DMS114 treated with DMSO at 0.1 percent for 48 hours (cell line): Measurements from ENCODE around the gene DDIAS.
"Not testable (repeated sequence)": the region's sequence is repeated elsewhere in the genome, so short reads cannot be mapped to it uniquely, and the experiment has no call there.

ENCODE experiments used
- DNase-seq: peaks from one replicate; lab custom pipeline; 2025; ENCODE audit not compliant: unreplicated experiment; lab: John Stamatoyannopoulos, UW

DDIAS gene

GRCh38 chr11:82920227-82920626 lies 18.7 kb downstream of the DDIAS start:
- DNase-seq = not testable (repeated sequence)

GRCh38 chr11:82922396-82923173 lies 21.0 kb downstream of the DDIAS start:
- DNase-seq = not testable (repeated sequence)

GRCh38 chr11:82924522-82925224 lies 23.1 kb downstream of the DDIAS start:
- no peak for DNase-seq

DNA sequence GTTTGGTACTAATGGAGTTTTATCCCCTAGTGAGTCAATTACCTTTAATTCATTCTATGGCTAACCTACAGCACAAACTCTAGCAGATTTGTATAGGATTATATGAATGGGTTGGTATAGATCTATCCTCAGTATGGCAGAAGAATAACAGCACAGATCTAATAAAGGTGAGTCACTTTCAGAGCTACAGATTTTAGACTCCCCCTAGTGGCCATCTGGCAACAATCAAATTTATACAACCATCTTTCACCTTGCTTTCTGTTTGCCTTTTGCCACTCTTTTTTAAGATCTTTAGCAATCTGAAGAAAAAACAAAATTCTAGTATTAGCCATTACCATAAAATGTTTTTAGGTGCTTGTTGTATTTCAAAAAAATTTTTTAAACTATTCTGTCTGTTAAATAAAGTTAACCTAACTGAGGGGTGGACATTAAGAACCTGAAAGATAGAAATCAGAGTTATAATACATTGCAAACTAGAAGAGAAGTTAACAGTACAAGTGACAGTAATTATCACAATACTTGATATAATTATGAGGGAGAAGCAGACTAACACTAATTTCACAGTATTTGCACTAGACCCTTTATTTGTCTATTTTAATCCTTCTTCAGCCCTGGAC lies 25.8 kb downstream of the DDIAS start:
- peak; percentile 36 for DNase-seq

DNA sequence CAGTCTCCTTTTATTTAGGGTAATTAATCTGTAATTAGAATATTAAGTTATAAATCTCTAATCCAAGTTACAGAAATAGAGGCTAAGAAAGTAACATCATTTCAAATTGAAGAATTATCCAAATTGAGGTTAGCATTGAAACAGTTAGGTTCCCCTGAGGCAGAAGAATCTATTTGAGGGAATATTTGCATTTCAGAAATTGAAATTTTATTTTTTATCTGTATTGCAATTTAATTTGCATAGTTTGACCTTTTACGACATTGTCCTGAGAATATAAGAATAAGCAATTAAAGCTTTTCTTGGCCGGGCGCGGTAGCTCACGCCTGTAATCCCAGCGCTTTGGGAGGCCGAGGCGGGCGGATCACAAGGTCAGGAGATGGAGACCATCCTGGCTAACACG lies 27.6 kb downstream of the DDIAS start:
- DNase-seq = no peak

DNA sequence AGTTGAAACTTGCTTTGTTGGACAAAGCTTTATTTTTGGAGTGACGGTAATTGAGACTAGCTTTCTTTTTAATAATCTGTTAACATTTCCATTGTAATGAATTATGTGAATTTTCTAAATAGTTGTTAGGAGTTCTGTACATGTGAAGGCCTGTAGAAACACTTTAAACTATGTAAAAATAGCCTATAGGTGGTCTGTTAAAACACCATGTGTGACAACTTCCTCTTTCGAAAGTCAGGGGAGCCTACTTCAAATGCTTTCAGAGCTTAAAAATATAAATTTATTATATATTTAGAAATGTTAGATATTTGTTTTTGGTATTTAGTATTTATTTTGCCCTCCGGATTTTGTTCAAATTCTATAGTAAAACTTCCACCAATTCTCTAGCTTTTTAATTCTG lies 28.7 kb downstream of the DDIAS start:
- no peak for DNase-seq

DNA sequence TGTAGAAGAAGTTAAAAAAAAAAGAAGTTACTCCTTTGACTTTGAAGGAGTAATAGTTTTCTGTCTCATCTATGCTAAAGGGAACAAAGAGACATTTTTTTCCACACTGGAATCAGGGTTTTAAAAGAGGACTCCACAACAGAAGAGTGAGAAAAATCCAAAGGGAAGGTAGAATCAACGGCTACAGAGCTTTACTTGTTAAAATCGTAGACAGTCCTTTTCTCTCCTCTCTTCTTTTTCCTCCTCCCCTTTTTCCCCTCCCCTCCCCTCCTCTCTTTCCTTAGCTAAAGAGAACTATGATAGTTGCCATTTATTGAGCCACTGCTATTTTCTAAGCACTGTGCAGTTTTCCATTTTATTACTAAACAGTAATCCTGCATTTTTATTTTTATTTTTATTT lies 29.2 kb downstream of the DDIAS start:
- no peak for DNase-seq

DNA sequence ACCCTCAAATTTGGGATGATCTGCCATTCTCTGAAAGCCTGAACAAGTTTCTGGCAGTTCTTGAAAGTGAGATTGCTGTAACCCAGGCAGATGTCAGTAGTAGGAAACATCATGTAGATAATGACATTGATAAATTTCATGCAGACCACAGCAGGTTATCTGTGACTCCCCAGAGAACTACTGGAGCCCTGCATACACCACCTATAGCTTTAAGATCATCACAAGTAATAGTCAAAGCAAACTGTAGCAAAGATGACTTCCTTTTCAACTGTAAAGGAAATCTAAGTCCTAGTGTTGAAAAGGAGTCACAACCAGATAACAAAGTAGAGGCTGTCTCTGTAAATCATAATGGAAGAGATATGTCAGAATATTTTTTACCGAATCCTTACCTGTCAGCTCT lies 31.0 kb downstream of the DDIAS start:
- DNase-seq = no peak

- DNase-seq = no peak
These were observed 34.7 kb downstream of the DDIAS start for GRCh38 chr11:82936261-82936660.

GRCh38 chr11:82937554-82937953 lies 36.0 kb downstream of the DDIAS start:
- DNase-seq = no peak

DNA sequence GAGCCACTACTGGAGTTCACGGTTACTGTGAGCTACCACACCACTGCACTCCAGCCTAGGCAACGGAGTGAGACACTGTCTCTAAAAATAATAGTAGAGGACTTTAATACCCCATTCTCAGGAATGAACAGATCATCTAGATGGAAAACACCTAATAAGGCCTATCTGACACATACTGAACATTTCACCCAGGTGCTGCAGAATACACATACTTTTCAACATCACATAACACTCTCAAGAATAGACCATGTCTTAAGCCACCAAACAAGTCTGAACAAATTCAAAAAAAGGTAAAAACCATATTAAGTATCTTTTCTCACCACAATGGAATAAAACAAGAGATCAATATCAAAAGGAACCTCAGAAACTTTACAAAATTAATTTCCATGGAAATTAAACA lies 37.9 kb downstream of the DDIAS start:
- DNase-seq = no peak

DNA sequence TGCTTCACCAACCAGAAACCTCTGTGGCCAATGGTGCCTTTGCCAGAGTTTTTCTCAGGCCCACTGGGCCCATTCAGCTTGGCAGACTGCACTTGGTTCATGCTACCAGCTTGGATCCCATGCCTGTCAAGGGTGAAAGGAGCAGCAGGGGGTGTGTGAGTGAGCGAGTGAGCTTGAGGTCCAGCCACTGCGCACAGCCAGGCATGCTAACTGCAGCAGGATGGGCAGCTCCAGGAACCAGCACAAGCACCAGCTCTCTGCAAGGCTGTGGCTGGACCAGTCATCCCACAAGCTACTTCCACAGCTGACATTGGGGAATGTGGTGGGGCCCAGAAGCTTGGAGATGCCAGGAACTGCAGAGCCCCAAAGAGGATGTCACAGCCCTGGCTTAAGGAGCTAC lies 40.8 kb downstream of the DDIAS start:
- no peak for DNase-seq

DNA sequence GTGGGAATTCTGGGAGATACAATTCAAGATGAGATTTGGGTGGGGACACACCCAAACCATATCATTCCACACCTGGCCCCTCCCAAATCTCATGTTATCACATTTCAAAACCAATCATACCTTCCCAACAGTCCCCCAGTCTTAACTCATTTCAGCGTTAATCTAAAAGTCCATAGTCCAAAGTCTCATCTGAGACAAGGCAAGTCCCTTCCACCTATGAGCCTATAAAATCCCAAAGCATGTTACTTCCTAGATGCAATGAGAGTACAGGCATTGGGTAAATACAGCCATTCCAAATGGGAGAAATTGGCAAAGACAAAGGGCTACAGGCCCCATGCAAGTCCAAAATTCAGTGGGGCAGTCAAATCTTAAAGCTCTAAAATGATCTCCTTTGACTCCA lies 41.9 kb downstream of the DDIAS start:
- DNase-seq = not testable (repeated sequence)

DNA sequence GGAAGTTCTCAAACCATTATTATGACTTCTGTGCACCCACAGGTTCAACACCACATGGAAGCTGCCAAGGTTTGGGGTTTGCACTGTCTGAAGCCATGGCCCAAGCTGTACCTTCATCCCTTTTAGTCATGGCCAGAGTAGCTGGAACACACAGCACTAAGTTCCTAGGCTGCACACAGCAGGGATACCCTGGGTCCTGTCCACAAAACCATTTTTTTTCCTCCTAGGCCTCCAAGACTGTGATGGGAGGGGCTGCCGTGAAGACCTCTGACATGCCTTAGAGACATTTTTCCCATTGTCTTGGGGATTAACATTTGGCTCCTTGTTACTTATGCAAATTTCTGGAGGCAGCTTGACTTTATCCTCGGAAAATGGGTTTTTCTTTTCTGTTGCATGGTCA lies 42.7 kb downstream of the DDIAS start:
- no peak for DNase-seq

- not testable (repeated sequence) for DNase-seq
These were observed 43.5 kb downstream of the DDIAS start for GRCh38 chr11:82945041-82945440.

DNA sequence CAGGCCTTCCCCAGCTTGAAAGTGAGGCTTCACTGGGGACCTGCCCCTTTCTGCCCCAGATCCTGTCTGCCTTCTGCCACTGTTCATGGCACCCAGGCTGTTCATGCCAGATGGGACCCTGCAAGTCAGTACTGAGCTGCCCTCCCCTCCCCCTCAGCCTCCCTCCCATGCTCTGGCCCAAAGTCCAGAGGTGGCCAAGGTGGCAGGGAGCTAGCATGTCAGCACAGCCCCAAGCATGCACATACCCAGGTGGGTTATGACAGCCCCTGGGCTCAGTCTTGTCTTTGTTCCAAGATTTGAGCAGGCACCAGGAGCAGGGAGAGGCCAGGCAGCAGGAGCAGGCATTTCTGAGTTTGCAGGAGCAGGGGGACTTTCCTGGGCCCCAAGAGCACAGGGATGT lies 44.1 kb downstream of the DDIAS start:
- no peak for DNase-seq

DNA sequence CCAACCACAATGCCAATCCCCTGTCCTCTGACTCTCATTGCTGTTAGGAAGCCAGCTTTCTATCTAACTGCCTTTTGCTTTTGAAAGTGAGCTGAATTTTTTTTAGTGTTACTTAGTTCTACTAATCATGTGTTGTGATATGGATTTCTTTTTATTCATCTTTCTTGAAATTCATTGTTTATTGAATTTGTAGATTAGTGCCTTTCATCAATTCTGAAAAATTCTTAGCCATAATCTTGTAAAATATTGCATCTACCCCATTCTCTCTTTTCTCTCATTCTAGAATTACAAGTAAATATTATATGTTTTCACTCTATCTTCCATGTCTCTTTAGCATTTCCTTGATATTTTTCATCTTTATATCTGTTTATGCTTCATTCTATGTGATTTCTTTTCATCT lies 47.8 kb downstream of the DDIAS start:
- no peak for DNase-seq

- DNase-seq = not testable (repeated sequence)
These were observed 49.0 kb downstream of the DDIAS start for GRCh38 chr11:82950502-82950901.

- DNase-seq = not testable (repeated sequence)
These were observed 54.4 kb downstream of the DDIAS start for GRCh38 chr11:82955736-82956453.

DNA sequence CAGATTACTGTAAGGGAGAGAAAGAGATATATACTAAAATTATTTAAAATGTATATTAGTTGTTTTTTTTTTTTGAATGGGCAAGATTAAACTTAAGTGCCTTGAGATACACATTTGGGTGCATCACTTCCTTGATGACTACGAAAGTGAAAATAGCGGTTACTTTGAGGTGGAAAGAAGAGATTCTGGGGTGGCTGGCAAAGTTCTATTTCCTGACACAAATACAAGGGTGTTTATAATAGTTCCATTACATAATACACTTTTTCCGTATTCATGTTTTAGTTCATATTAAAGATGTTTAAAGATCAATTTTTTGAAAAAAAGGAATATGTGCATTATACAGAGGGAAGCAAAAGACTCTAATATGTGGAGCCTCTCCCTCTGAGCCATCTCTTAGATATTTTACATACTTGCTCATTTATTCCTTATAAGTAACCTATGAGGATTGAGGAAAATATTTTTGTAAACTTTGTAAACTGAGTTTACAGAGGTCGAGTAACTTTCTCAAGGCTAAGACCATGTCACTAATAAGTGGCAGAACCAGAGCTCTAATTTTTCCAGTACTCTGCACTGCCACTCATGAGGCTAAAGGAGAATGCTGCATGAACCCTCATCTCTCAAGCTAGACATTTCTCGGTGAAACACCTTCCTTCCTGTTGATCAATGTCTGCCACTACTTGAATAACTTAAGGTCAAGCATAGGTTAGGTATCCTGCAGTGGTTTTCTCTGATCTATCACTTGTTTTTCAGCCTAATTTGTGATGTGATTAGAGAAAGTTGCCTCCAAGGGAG lies 58.6 kb downstream of the DDIAS start:
- no peak for DNase-seq

DNA sequence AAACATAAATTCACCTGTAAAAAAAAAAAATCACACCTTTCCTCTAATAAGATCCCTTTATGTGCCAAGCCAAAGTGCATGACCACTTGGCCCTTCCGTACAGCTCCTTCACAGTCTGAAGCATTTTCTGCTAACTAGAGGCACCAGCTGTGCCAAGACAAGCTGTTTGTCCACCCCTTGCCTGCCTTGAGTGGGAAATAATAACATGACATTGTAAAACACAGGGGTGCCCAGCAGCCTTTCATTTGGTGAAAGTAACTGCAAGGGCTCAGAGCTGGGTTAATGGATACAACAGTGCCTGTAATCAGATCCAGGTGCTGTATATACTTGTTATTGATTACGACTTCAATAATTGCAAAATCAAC lies 59.2 kb downstream of the DDIAS start:
- no peak for DNase-seq
